Stimulated activated naive CD8-positive, alpha-beta T cell treated with anti-CD3 and anti-CD28 coated beads, Interleukin-15, Interleukin-2, amounts not matched to agents 100 ng/mL and 50 ng/mL, for 24 hours (primary cell): ENCODE data around the gene SHISA8.
"Not testable (repeated sequence)": the region's sequence is repeated elsewhere in the genome, so short reads cannot be mapped to it uniquely, and the experiment has no call there.

Source experiments
- H3K27ac Mint-ChIP-seq: one replicate; pipeline ENCODE4 v1.8.0; 2021; ENCODE audit warnings: mild to moderate bottlenecking, mixed read lengths
- H3K27me3 Mint-ChIP-seq: one replicate; pipeline ENCODE4 v1.8.0; 2021; ENCODE audit warnings: mixed read lengths
- H3K36me3 Mint-ChIP-seq: one replicate; pipeline ENCODE4 v1.8.0; 2021; ENCODE audit warnings: low read depth, mixed read lengths
- H3K4me1 Mint-ChIP-seq: one replicate; pipeline ENCODE4 v1.8.0; 2021; ENCODE audit warnings: low read depth, mixed read lengths
- H3K4me3 Mint-ChIP-seq: one replicate; pipeline ENCODE4 v1.8.0; 2021; ENCODE audit warnings: mild to moderate bottlenecking, mixed read lengths
- H3K9me3 Mint-ChIP-seq: one replicate; pipeline ENCODE4 v1.8.0; 2021; ENCODE audit warnings: mixed read lengths

The SHISA8 gene

DNA sequence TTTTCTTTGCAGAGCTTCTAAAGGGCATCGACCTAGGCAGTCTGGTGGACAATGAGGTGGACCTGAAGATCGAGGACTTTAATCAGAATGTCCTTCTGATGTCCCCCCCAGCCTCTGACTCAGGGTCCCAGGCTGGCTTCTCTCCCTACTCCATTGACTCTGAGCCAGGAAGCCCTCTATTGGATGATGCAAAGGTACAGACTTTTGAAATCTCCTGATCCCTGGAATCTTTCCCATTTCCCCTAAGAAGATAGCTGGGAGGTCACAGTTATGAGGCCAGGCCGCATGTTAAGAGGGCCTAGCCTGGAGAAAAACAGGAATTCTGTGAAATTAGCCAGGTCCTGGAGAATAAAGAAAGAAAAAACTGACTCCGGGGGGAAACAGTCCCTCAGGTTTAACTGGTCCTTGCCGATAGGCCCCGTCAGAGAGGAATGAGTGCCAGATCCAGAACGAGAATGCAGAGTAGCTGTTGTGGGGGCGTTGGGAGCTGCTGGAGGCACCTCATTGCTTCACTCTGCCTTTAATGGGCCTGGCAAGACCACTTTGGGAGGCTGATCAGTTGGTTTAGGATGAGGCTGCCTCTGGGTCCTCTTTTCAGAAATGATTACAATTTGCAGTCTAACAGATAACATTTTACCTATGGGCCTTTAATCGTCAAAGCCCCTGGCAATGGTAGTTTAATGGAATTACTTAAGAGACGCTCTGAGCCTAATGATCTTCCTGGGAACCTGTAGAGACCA is 39.2 kb downstream of the SHISA8 start:
- peaks cover 74% of the 10 kb centered on the region for H3K4me1 Mint-ChIP-seq
- peak overlapping the region; percentile 51 for H3K4me3 Mint-ChIP-seq
- no peaks in the 10 kb centered on the region for H3K27me3 Mint-ChIP-seq
- H3K27ac Mint-ChIP-seq, result peak overlapping the region; percentile 70
- H3K36me3 Mint-ChIP-seq, result peaks cover 73% of the 10 kb centered on the region
- H3K9me3 Mint-ChIP-seq, result no peaks in the 10 kb centered on the region

DNA sequence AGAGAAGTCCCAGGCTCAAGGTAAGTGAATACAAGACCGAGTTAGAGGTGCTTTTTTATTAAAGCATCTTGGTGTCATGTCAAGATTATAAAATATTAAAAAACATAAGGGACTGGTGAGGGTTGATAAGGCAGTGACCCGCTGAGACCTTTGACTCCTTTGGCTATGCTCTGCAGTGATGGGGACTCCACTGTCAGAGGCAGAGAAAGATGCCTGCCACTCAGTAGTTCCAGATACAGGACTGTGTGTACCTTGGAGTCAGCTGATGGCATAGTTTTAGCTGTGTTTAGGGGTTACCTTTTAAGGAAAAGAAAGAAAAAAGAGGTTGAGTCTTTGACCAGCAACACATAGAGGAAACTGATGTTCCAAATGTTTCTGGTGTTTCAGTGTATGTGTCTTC is 40.8 kb downstream of the SHISA8 start:
- Mint-ChIP-seq H3K27ac (peak overlapping the region; percentile 96), H3K36me3 (peaks cover 70% of the 10 kb centered on the region), H3K4me3 (peak overlapping the region; percentile 66)

DNA sequence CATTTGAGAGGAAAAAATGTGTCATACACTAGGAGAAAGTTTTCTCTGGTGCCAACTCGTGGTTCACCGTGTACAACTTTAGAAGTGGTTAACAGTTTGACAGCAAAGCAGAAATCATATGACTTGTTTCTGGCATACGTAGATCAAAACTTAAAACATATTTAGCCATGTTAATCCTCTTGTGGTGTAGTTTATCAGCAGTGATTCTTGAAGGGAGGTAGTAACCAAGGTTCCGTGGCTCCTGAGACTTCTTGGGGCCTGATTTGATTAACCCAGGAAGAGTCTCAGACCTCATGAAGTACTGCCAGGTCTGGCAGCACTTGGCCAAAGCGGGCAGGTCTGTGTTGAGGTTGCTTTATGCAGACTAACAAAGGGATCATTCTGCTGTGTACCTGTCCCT is 41.5 kb downstream of the SHISA8 start:
- Mint-ChIP-seq H3K4me3 (peak overlapping the region; percentile 66), H3K36me3 (peaks cover 71% of the 10 kb centered on the region), H3K27me3 (no peaks in the 10 kb centered on the region), H3K4me1 (peaks cover 74% of the 10 kb centered on the region), H3K27ac (peak overlapping the region; percentile 96), H3K9me3 (no peaks in the 10 kb centered on the region)

More for the DNA sequence above, 40.8 kb downstream of the SHISA8 start:
- H3K4me1 Mint-ChIP-seq, result peaks cover 74% of the 10 kb centered on the region
- no peaks in the 10 kb centered on the region for H3K27me3 Mint-ChIP-seq
- no peaks in the 10 kb centered on the region for H3K9me3 Mint-ChIP-seq

- no peak overlapping the region for H3K4me3 Mint-ChIP-seq
- peaks cover 61% of the 10 kb centered on the region for H3K4me1 Mint-ChIP-seq
- peaks cover 72% of the 10 kb centered on the region for H3K36me3 Mint-ChIP-seq
- no peak overlapping the region for H3K27ac Mint-ChIP-seq
- H3K27me3 Mint-ChIP-seq, result no peaks in the 10 kb centered on the region
- H3K9me3 Mint-ChIP-seq, result no peaks in the 10 kb centered on the region
Observed at GRCh38 chr22:41870786-41871185, 44.1 kb downstream of the SHISA8 start.

- H3K4me3 Mint-ChIP-seq, H3K9me3 Mint-ChIP-seq, H3K27ac Mint-ChIP-seq, H3K27me3 Mint-ChIP-seq: not testable (repeated sequence)
- Mint-ChIP-seq H3K4me1 (peaks cover 61% of the 10 kb centered on the region), H3K36me3 (peaks cover 67% of the 10 kb centered on the region)
Observed at GRCh38 chr22:41870081-41870480, 44.8 kb downstream of the SHISA8 start.

- Mint-ChIP-seq H3K27ac (no peak overlapping the region), H3K36me3 (peaks cover 61% of the 10 kb centered on the region), H3K4me1 (peaks cover 56% of the 10 kb centered on the region), H3K4me3 (no peak overlapping the region), H3K9me3 (no peaks in the 10 kb centered on the region), H3K27me3 (no peaks in the 10 kb centered on the region)
Observed at GRCh38 chr22:41868556-41868955, 46.3 kb downstream of the SHISA8 start.

GRCh38 chr22:41863472-41863871 is 51.4 kb downstream of the SHISA8 start:
- peak overlapping the region; percentile 98 for H3K27ac Mint-ChIP-seq
- no peaks in the 10 kb centered on the region for H3K27me3 Mint-ChIP-seq
- H3K36me3 Mint-ChIP-seq, result peaks cover 27% of the 10 kb centered on the region
- H3K4me1 Mint-ChIP-seq, result peaks cover 78% of the 10 kb centered on the region
- peak overlapping the region; percentile 77 for H3K4me3 Mint-ChIP-seq
- H3K9me3 Mint-ChIP-seq, result no peaks in the 10 kb centered on the region

- Mint-ChIP-seq H3K4me1 (peaks cover 85% of the 10 kb centered on the region), H3K4me3 (peak overlapping the region; percentile 77), H3K27me3 (no peaks in the 10 kb centered on the region)
Observed at GRCh38 chr22:41862530-41863266, 52.2 kb downstream of the SHISA8 start.

GRCh38 chr22:41862160-41862529 is 52.7 kb downstream of the SHISA8 start:
- Mint-ChIP-seq H3K4me3 (peak overlapping the region; percentile 77), H3K36me3 (peaks cover 25% of the 10 kb centered on the region), H3K9me3 (no peaks in the 10 kb centered on the region), H3K27ac (peak overlapping the region; percentile 98), H3K27me3 (no peaks in the 10 kb centered on the region), H3K4me1 (peaks cover 91% of the 10 kb centered on the region)

More at GRCh38 chr22:41862530-41863266, 52.2 kb downstream of the SHISA8 start:
- Mint-ChIP-seq H3K36me3 (peaks cover 23% of the 10 kb centered on the region), H3K27ac (peak overlapping the region; percentile 98), H3K9me3 (no peaks in the 10 kb centered on the region)
